ENCODE data around the gene RFNG. TPM values are rescaled to one million over a fixed set of nuclear protein-coding genes. Genes with fewer than 3 reads are reported as not detected.

The RFNG gene
- total and polyA plus RNA-seq, 10 of the 15 experiments (the other 5 are each of a cell fraction or from before 2014, with no cell fraction given) = 0.10 to 19.6 (median 6.2) TPM

- peak; percentile 41 for TF ChIP-seq POLR2A (IDR thresholded peaks at IDR 0.05; ENCODE audit: low read depth, low read length)
- TF ChIP-seq TBL1XR1 (IDR thresholded peaks at IDR 0.05; ENCODE audit: low read depth, low read length) = no peak
- no peak for TF ChIP-seq USF1 (IDR thresholded peaks at IDR 0.05; ENCODE audit: borderline replicate concordance, extremely low read length, insufficient read depth, low read depth, low read length)
- no peak for TF ChIP-seq POLR2AphosphoS2 (IDR thresholded peaks at IDR 0.05; ENCODE audit: low read depth, low read length)
- TF ChIP-seq BCL11A (IDR thresholded peaks at IDR 0.05; ENCODE audit: low read depth, low read length) = no peak
- no peak for TF ChIP-seq DPF2 (IDR thresholded peaks at IDR 0.05)
- Histone ChIP-seq H2AFZ (ENCODE audit: control insufficient read depth, low read depth, low read length) (no peak overlapping the region), H3K4me2 (ENCODE audit: control insufficient read depth, insufficient read depth) (no peak overlapping the region), H3K9ac (ENCODE audit: control insufficient read depth, insufficient read depth, low read length) (no peak overlapping the region), H3K4me3 (no peak overlapping the region), H4K20me1 (ENCODE audit: control insufficient read depth, insufficient read depth) (no peaks in the 10 kb centered on the region), H3K4me1 (ENCODE audit: control insufficient read depth, insufficient read depth, low read length) (no peaks in the 10 kb centered on the region), H3K27me3 (replicated peaks in 1 of 2; ENCODE audit: control insufficient read depth in 2 of 2, insufficient read depth in 2 of 2, low read length in 1 of 2) (no peaks in the 10 kb centered on the region), H3K27ac (ENCODE audit: control insufficient read depth, insufficient read depth) (no peak overlapping the region), H3K9me3 (replicated peaks; ENCODE audit: control insufficient read depth, insufficient read depth, low read length) (no peaks in the 10 kb centered on the region), H3K36me3 (ENCODE audit: control insufficient read depth in 2 of 2, insufficient read depth in 2 of 2, low read length in 1 of 2) (peaks cover 14 to 77% of the 10 kb centered on the region in 2 experiments; a peak in 3 of 4 replicates), H3K79me2 (ENCODE audit: control insufficient read depth, insufficient read depth, low read length) (no peaks in the 10 kb centered on the region)
- DNase-seq (ENCODE audit: low read depth, low spot score) = no peak
- RAD21 ChIA-PET (ENCODE audit: unreplicated experiment) = no interaction called here
- in situ Hi-C loops (cut with MboI) = no loop called here
- CTCF ChIA-PET = no interaction called here
- SMC1A ChIA-PET (ENCODE audit: uncharacterized antibody, unreplicated experiment) = no interaction called here
- FAIRE-seq = no peak
- POLR2A ChIA-PET = no interaction called here
- BruUV-seq (replicated peaks) = TSS peak; percentile 61
- intact Hi-C loops (cut with micrococcal nuclease; ENCODE audit: unreplicated experiment) = no loop called here
- ATAC-seq = no peak
- 98% methylated on average over 23 of the region's 24 CpGs for WGBS (ENCODE audit: insufficient coverage, insufficient replicate concordance, low lambda C conversion rate, missing lambda C conversion rate)
Observed at GRCh38 chr17:82083009-82083408, 31.4 kb upstream of the RFNG start.

GRCh38 chr17:82082456-82082855 is 30.8 kb upstream of the RFNG start:
- Histone ChIP-seq H3K9me3 (replicated peaks; ENCODE audit: control insufficient read depth, insufficient read depth, low read length) (no peaks in the 10 kb centered on the region), H2AFZ (ENCODE audit: control insufficient read depth, low read depth, low read length) (no peak overlapping the region), H3K4me2 (ENCODE audit: control insufficient read depth, insufficient read depth) (no peak overlapping the region), H3K27ac (ENCODE audit: control insufficient read depth, insufficient read depth) (no peak overlapping the region), H3K9ac (ENCODE audit: control insufficient read depth, insufficient read depth, low read length) (no peak overlapping the region), H3K79me2 (ENCODE audit: control insufficient read depth, insufficient read depth, low read length) (no peaks in the 10 kb centered on the region), H3K36me3 (ENCODE audit: control insufficient read depth in 2 of 2, insufficient read depth in 2 of 2, low read length in 1 of 2) (peaks cover 14 to 72% of the 10 kb centered on the region in 2 experiments; a peak in 3 of 4 replicates), H3K4me1 (ENCODE audit: control insufficient read depth, insufficient read depth, low read length) (no peaks in the 10 kb centered on the region), H4K20me1 (ENCODE audit: control insufficient read depth, insufficient read depth) (no peaks in the 10 kb centered on the region), H3K4me3 (no peak overlapping the region), H3K27me3 (replicated peaks in 1 of 2; ENCODE audit: control insufficient read depth in 2 of 2, insufficient read depth in 2 of 2, low read length in 1 of 2) (no peaks in the 10 kb centered on the region)
- ChIA-PET SMC1A (ENCODE audit: uncharacterized antibody, unreplicated experiment) (no interaction called here), POLR2A (no interaction called here), CTCF (no interaction called here), RAD21 (ENCODE audit: unreplicated experiment) (no interaction called here)
- BruUV-seq (replicated peaks) = no TSS peak
- ATAC-seq (no peak), FAIRE-seq (no peak), DNase-seq (ENCODE audit: low read depth, low spot score) (no peak)
- WGBS (ENCODE audit: insufficient coverage, insufficient replicate concordance, low lambda C conversion rate, missing lambda C conversion rate) = 91% methylated on average over 19 of the region's 19 CpGs
- in situ Hi-C loops (cut with MboI) = no loop called here
- intact Hi-C loops (cut with micrococcal nuclease; ENCODE audit: unreplicated experiment) = no loop called here
- TF ChIP-seq ASH2L (IDR thresholded peaks at IDR 0.05; ENCODE audit: borderline replicate concordance, low read depth) (no peak), MLLT1 (IDR thresholded peaks at IDR 0.05) (no peak), ZBTB11 (CRISPR knock-in tag; IDR thresholded peaks at IDR 0.05) (no peak), MAX (IDR thresholded peaks at IDR 0.05; ENCODE audit: low read depth, low read length) (no peak)
